AG09319 (cell line): Measurements from ENCODE around the gene MOB3C.

Experiments used
- DNase-seq: peaks from one replicate; pipeline ENCODE4 v3.0.0-alpha.2; 2010; ENCODE audit warnings: low read depth; ENCODE audit errors: extremely low read depth
- CTCF ChIP-seq: IDR thresholded peaks from 2 replicates; pipeline ENCODE4 v1.5.1; 2011; ENCODE audit warnings: low read depth, mild to moderate bottlenecking, inconsistent platforms, low read length, moderate library complexity

The MOB3C gene

GRCh38 chr1:46603481-46603857 is 13.1 kb downstream of the MOB3C start:
- no peak for DNase-seq
- TF ChIP-seq CTCF: no peak

GRCh38 chr1:46601257-46602007 is 15.2 kb downstream of the MOB3C start:
- no peak for DNase-seq
- TF ChIP-seq CTCF: no peak

GRCh38 chr1:46599059-46599970 is 17.3 kb downstream of the MOB3C start:
- DNase-seq: no peak

GRCh38 chr1:46596846-46597245 is 19.8 kb downstream of the MOB3C start:
- DNase-seq: no peak
- no peak for TF ChIP-seq CTCF

More at GRCh38 chr1:46599059-46599970, 17.3 kb downstream of the MOB3C start:
- no peak for TF ChIP-seq CTCF

GRCh38 chr1:46596036-46596435 is 20.6 kb downstream of the MOB3C start:
- DNase-seq: no peak
- no peak for TF ChIP-seq CTCF

- no peak for DNase-seq
Observed at GRCh38 chr1:46595127-46595526, 21.5 kb downstream of the MOB3C start.

More at GRCh38 chr1:46595127-46595526, 21.5 kb downstream of the MOB3C start:
- TF ChIP-seq CTCF: no peak
